ENCODE measurements around the gene SLAMF9. TPM values are rescaled to one million over a fixed set of nuclear protein-coding genes. Genes with fewer than 3 reads are reported as not detected.

The SLAMF9 gene
- total and polyA plus RNA-seq, 2 experiments from 2014 or later = not detected

DNA sequence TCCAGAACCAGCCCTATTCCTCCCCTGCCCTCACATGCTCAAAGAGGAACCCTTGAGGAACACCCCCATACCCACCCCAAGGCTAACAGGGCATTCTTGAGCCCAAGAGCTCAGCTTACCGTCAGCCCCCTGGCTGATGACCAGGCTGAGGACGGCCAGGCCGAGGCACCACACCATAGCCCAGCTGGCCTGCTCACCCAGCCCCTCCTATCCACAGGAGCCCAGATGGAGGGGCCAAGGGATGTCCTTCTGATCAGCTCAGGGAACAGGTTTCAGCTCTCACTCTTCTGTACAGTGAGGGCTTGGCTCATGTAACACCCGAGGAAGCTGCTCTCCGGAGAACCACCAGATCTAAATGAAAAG is 10.8 kb downstream of the SLAMF9 start:
- Histone ChIP-seq H3K9me3 (ENCODE audit: low read depth) (no peaks in the 10 kb centered on the region), H3K27ac (no peak overlapping the region), H3K4me3 (no peak overlapping the region), H3K27me3 (no peaks in the 10 kb centered on the region), H3K36me3 (no peaks in the 10 kb centered on the region), H3K4me1 (ENCODE audit: low read depth) (no peaks in the 10 kb centered on the region)
- no peak for DNase-seq (ENCODE audit: low read depth in 1 of 2, low spot score in 1 of 2)
- TF ChIP-seq, protein P1, sequence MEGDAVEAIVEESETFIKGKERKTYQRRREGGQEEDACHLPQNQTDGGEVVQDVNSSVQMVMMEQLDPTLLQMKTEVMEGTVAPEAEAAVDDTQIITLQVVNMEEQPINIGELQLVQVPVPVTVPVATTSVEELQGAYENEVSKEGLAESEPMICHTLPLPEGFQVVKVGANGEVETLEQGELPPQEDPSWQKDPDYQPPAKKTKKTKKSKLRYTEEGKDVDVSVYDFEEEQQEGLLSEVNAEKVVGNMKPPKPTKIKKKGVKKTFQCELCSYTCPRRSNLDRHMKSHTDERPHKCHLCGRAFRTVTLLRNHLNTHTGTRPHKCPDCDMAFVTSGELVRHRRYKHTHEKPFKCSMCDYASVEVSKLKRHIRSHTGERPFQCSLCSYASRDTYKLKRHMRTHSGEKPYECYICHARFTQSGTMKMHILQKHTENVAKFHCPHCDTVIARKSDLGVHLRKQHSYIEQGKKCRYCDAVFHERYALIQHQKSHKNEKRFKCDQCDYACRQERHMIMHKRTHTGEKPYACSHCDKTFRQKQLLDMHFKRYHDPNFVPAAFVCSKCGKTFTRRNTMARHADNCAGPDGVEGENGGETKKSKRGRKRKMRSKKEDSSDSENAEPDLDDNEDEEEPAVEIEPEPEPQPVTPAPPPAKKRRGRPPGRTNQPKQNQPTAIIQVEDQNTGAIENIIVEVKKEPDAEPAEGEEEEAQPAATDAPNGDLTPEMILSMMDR (IDR thresholded peaks at IDR 0.05; ENCODE audit: low read depth, low read length) = no peak

DNA sequence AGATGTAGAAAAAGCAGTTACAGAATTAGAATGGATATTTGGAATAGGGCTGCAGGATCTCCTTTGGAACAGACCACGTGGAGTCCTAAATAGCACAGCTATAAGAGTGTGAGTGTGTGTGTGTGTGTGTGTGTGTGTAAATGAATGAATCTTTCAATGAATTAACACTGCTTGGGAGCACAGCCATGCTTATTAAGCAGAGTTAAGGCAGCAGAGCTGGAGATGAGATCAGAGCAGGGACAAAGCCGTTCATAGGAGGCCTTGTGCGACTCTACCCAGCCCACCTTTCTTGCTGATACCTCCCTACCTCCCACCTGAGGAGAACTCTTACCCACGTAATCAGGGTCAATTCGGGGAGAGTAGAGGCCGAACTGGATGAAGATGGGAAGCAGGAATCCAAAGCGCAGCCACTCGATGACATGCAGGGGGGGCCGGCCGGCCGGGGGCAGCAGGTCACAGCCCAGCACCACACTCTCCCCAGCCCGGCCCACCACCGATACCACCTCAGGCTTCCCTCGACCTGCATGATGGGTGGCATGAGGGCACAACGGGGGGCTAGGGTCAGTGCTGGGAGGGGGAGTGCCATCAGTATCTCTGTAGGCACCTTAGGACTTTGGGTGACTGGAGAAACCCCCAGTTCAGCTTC is 11.3 kb downstream of the SLAMF9 start:
- Histone ChIP-seq H3K9me3 (ENCODE audit: low read depth) (no peaks in the 10 kb centered on the region), H3K4me3 (no peak overlapping the region), H3K27me3 (no peaks in the 10 kb centered on the region), H3K36me3 (no peaks in the 10 kb centered on the region), H3K27ac (no peak overlapping the region), H3K4me1 (ENCODE audit: low read depth) (no peaks in the 10 kb centered on the region)
- TF ChIP-seq, protein P1 (IDR thresholded peaks at IDR 0.05; ENCODE audit: low read depth, low read length) = no peak
- no peak for DNase-seq (ENCODE audit: low read depth in 1 of 2, low spot score in 1 of 2)

DNA sequence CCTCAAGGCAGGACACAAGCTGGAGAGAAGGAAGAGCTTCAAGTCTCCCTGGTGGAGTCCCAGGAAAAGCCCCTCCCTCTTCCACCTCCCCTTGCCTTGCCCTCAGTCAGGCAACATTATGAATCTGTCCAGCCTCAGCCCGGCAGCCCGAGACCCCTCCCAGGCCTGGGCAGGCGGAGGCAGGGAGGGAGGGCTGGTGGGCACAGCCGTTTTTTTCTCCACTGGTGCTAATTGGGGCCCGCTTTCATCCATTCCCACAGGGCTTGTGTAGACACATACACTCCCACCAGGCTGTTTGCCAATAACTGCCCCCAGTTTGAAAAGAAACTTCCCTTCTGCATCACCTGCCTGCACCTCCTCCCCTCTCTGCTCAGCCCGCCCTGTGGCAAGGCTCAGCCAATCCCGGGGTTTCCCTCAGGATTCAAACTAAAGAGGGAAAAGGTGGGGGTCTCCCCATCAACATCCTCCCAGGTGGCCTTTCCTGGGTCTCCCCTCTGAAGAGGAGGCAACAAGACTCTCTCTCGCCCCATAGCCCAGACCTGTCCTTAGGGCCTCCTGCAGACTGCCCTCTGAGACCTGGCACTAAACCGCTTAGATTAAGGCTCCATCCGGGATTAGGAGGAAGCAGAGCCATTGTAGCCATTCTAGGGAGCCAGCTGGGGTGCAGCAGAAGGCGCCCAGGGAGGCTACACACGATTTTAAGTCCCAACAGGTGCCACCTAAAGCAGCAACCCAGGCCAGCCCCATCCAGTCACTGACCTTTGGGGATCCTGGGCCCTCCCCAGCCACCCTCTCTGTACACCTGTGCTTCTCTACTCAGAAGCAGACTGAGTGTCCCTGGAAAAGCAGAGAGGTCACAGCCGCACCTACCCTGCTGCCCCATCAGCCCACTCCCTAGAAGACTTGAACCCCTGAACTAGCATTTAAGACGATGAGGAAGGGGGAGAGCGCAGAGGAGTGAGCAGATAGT is 12.2 kb downstream of the SLAMF9 start:
- Histone ChIP-seq H3K9me3 (ENCODE audit: low read depth) (no peaks in the 10 kb centered on the region), H3K27ac (no peak overlapping the region), H3K27me3 (no peaks in the 10 kb centered on the region), H3K36me3 (no peaks in the 10 kb centered on the region), H3K4me3 (no peak overlapping the region), H3K4me1 (ENCODE audit: low read depth) (peaks cover 4% of the 10 kb centered on the region)
- DNase-seq (ENCODE audit: low read depth in 1 of 2, low spot score in 1 of 2) = no peak
- TF ChIP-seq, protein P1 (IDR thresholded peaks at IDR 0.05; ENCODE audit: low read depth, low read length) = no peak

DNA sequence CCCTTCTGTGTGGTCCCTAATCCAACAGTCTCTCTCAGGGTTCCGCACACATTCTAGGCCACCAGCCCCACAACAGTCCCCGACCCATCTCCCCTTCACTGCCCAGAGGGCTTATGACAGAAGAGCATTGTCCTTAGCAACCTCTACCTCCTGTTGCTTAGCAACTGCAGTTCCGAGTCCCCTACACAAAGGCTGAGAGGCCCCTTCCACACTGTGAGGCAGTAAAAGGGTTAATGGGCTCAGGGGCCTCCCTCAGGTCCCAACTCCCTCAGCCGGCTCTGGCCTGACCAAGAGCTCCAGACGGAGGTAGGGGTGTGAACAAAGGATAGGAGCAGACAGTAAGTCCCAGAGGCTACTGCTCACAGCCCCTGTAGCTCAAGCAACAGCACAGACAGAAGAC is 12.9 kb downstream of the SLAMF9 start:
- Histone ChIP-seq H3K4me1 (ENCODE audit: low read depth) (peaks cover 6% of the 10 kb centered on the region), H3K27me3 (no peaks in the 10 kb centered on the region), H3K4me3 (no peak overlapping the region), H3K9me3 (ENCODE audit: low read depth) (no peaks in the 10 kb centered on the region), H3K36me3 (no peaks in the 10 kb centered on the region), H3K27ac (no peak overlapping the region)
- DNase-seq (ENCODE audit: low read depth in 1 of 2, low spot score in 1 of 2) = no peak
- TF ChIP-seq, protein P1 (IDR thresholded peaks at IDR 0.05; ENCODE audit: low read depth, low read length) = no peak

DNA sequence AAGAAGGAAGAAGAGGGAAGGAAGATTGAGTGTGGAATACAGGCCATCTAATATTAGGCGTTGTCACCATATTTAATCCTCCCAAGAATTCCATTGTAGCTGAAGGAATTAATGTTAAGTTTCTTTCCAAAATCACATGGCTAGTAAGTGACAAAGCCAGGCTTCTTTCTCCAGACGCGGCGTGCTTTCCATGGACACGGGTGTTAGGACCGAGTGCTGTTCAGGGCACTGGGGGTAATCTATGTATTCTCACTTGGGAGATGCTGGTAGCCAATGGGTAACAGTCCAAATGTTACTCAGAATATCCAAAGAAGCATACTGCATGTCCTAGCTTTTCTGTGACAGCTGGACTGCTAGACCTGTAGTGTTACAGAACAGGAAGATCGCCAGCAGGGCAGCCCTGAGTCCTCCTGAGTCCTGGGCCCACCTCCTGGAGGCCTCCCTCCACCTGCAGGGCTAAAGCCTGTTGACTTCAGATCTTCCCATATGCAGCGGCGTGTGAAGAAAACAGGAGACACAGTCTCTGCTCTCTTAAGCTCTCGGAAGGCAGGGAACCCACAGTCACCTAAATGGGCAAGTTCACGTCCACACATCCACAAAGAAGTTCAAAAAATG is 13.9 kb downstream of the SLAMF9 start:
- Histone ChIP-seq H3K4me1 (ENCODE audit: low read depth) (peaks cover 6% of the 10 kb centered on the region), H3K4me3 (no peak overlapping the region), H3K27ac (no peak overlapping the region), H3K36me3 (no peaks in the 10 kb centered on the region), H3K9me3 (ENCODE audit: low read depth) (no peaks in the 10 kb centered on the region), H3K27me3 (no peaks in the 10 kb centered on the region)
- TF ChIP-seq, protein P1 (IDR thresholded peaks at IDR 0.05; ENCODE audit: low read depth, low read length) = no peak
- DNase-seq (ENCODE audit: low read depth in 1 of 2, low spot score in 1 of 2) = no peak

All from cardiac muscle cell (in vitro differentiated cells and primary cell).